NK-92 (cell line): ENCODE data around the gene SLC15A3.

Experiments used
- DNase-seq: peaks from one replicate; lab custom pipeline; 2025; ENCODE audit not compliant: unreplicated experiment; lab: John Stamatoyannopoulos, UW

SLC15A3 gene

GRCh38 chr11:60930394-60930793, 21.6 kb downstream of the SLC15A3 start:
- no peak for DNase-seq

- DNase-seq, result no peak
These were observed 22.2 kb downstream of the SLC15A3 start for GRCh38 chr11:60929764-60930163.

- no peak for DNase-seq
These were observed 23.4 kb downstream of the SLC15A3 start for GRCh38 chr11:60928563-60929001.

- DNase-seq, result no peak
These were observed 24.4 kb downstream of the SLC15A3 start for GRCh38 chr11:60927600-60927999.

GRCh38 chr11:60927061-60927592, 24.8 kb downstream of the SLC15A3 start:
- DNase-seq, result no peak

- no peak for DNase-seq
These were observed 25.5 kb downstream of the SLC15A3 start for GRCh38 chr11:60926500-60926899.

- no peak for DNase-seq
These were observed 26.1 kb downstream of the SLC15A3 start for GRCh38 chr11:60925868-60926267.

- DNase-seq, result no peak
These were observed 26.8 kb downstream of the SLC15A3 start for GRCh38 chr11:60924906-60925853.

GRCh38 chr11:60924110-60924905, 27.7 kb downstream of the SLC15A3 start, which contains the start of gene TMEM132A:
TSS of gene TMEM132A (plus strand) at chr11:60924460. CDS start at chr11:60924634, 174 bp downstream.
- DNase-seq, result no peak

- DNase-seq, result no peak
These were observed 28.2 kb downstream of the SLC15A3 start for GRCh38 chr11:60923800-60924109.

GRCh38 chr11:60923326-60923725, 28.6 kb downstream of the SLC15A3 start:
- no peak for DNase-seq

GRCh38 chr11:60922906-60923305, 29.1 kb downstream of the SLC15A3 start:
- no peak for DNase-seq

GRCh38 chr11:60921777-60922335, 30.1 kb downstream of the SLC15A3 start:
- DNase-seq, result no peak

GRCh38 chr11:60921259-60921658, 30.7 kb downstream of the SLC15A3 start:
- no peak for DNase-seq

GRCh38 chr11:60919956-60920355, 32.0 kb downstream of the SLC15A3 start:
- DNase-seq, result no peak

GRCh38 chr11:60919320-60919719, 32.7 kb downstream of the SLC15A3 start:
- no peak for DNase-seq

GRCh38 chr11:60918939-60919265, 33.1 kb downstream of the SLC15A3 start:
- no peak for DNase-seq

GRCh38 chr11:60918251-60918938, 33.6 kb downstream of the SLC15A3 start:
- no peak for DNase-seq

GRCh38 chr11:60917267-60917666, 34.7 kb downstream of the SLC15A3 start:
- no peak for DNase-seq

- no peak for DNase-seq
These were observed 35.2 kb downstream of the SLC15A3 start for GRCh38 chr11:60916669-60917206.
